H1 (cell line): ENCODE measurements around the gene TMED5. TPM values are rescaled to one million over a fixed set of nuclear protein-coding genes. Genes with fewer than 3 reads are reported as not detected.

Experiments
- HDAC6 ChIP-seq: IDR thresholded peaks from one replicate; pipeline ENCODE4 v1.7.1; 2012; ENCODE audit warnings: low read depth, mild to moderate bottlenecking, inconsistent platforms, low read length, moderate library complexity
- PHF8 ChIP-seq: fragments of 200-600 bp; sonication (generic); conservative IDR thresholded peaks from 2 replicates; pipeline ENCODE4 v1.7.1; 2012; ENCODE audit warnings: low read depth, mild to moderate bottlenecking, inconsistent platforms, low read length, moderate library complexity
- RXRA ChIP-seq: IDR thresholded peaks from 2 replicates; pipeline ENCODE4 v1.6.1; 2011; ENCODE audit warnings: low read depth, mild to moderate bottlenecking, low read length, moderate library complexity; ENCODE audit not compliant: insufficient read depth
- SP1 ChIP-seq: IDR thresholded peaks from 2 replicates; pipeline ENCODE4 v1.6.1; 2011; ENCODE audit warnings: low read depth, low read length
- TEAD4 ChIP-seq: IDR thresholded peaks from 2 replicates; pipeline ENCODE4 v1.6.1; 2012; ENCODE audit warnings: low read depth, low read length, inconsistent platforms, mixed read lengths
- polyA plus RNA-seq, 7 experiments: library from polyadenylated mRNA; depleted of rRNA in 3 of 7; stranded (reverse) in 5 of 7; unstranded in 2 of 7; fragments of >200 nt in 5 of 7; fragments of 200-250 nt in 2 of 7; gene quantifications; 1 replicate in 5 of 7; 2 replicates in 1 of 7; 4 replicates in 1 of 7; pipeline versions ENCODE4 v1.2.1 to v1.2.3, GENCODE V29; 2011 to 2013; ENCODE audit warnings: missing spikeins in 2 of 7, mixed read lengths in 2 of 7
- total RNA-seq: library from RNA; stranded (reverse); fragmentation: NEBNext Ultra II Directional; extraction: Animal tissue kit (Norgen Biotek cat#: 25700); gene quantifications from 2 replicates; pipeline ENCODE4 v1.2.1, GENCODE V29; 2021

Gene TMED5
- total and polyA plus RNA-seq, 2 of the 8 experiments (the other 6 are each of a cell fraction or from before 2014, with no cell fraction given): 14.8 to 32.8 TPM

DNA sequence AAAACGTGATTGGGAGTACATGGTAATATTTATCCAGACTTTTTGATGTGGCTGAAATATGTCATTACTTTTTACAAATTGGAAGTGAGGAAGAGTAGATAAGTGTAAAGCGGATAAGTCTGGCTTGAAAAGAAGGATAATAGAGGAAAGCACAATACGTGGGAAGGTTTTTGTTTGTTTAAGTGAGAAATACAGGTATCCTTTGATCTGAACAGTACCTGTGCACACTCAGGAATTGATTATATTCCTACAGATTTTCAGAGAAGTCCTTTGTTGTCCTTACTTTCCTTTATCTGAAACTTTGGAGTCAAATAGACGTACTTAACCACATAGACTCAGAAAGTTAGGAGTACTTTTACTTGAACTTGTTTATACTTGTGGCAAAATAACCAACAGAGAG is 20.5 kb upstream of the TMED5 start (continued):
- TF ChIP-seq PHF8 (no peak), RXRA (no peak), HDAC6 (no peak), SP1 (no peak), TEAD4 (no peak)
